HepG2 (cell line): ENCODE results near the gene P4HA3. TPM values are rescaled to one million over a fixed set of nuclear protein-coding genes. Genes with fewer than 3 reads are reported as not detected.
A peak's percentile ranks its signal among the peaks of the same experiment; 100 is the strongest.

Experiments used
- ATAC-seq: fragments of 200-7000 bp; cut with Tn5 transposase; 3 replicates; pipeline ENCODE4 v1.9.1; 2020; ENCODE audit warnings: mild to moderate bottlenecking, moderate library complexity
- BruUV-seq: library from RNA; stranded (reverse); fragments of 400-500 nt; replicated peaks from 2 replicates; lab custom pipeline; 2021; lab: Mats Ljungman, UMichigan
- CTCF ChIA-PET: fragments of 300-600 bp; formaldehyde crosslinking; extraction: SDS; loops from one replicate; lab custom pipeline; 2021; ENCODE audit warnings: low total read pairs, inconsistent platforms, low intra/inter-chr PET ratio; lab: Yijun Ruan, JAX
- POLR2A ChIA-PET: fragments of 350-600 bp; sonication (Branson Sonifier 250); formaldehyde crosslinking; loops from one replicate; lab custom pipeline; 2020; ENCODE audit warnings: antibody characterized with exemption, inconsistent platforms; lab: Yijun Ruan, JAX
- DNase-seq: peaks from one replicate; pipeline ENCODE4 v3.0.0-alpha.2; 2015; ENCODE audit warnings: low spot score
- FAIRE-seq: peaks from 3 replicates; lab custom pipeline; 2011; peaks lifted over from hg19 to GRCh38; lab: Jason Lieb, UNC
- H2AFZ ChIP-seq: one replicate; pipeline ENCODE4 v1.6.1; 2011; ENCODE audit warnings: low read length, inconsistent platforms
- H3K27ac ChIP-seq: fragments of 300-600 bp; 3 replicates; pipeline ENCODE4 v1.8.0; 2011; ENCODE audit warnings: mixed run types, mild to moderate bottlenecking, mixed read lengths, low read length, inconsistent platforms; ENCODE audit not compliant: insufficient read depth; ENCODE audit errors: extremely low read length
- H3K27me3 ChIP-seq, 2 experiments: fragments of 200-600 bp in 1 of 2; 2 replicates in 1 of 2; 3 replicates in 1 of 2; pipeline versions ENCODE4 v1.6.0 to v1.8.0; 2011; ENCODE audit warnings: low read length in 2 of 2, mild to moderate bottlenecking in 2 of 2, moderate library complexity in 2 of 2, inconsistent platforms in 1 of 2; ENCODE audit not compliant: insufficient read depth in 2 of 2, control insufficient read depth in 1 of 2
- H3K36me3 ChIP-seq, 2 experiments: fragments of 200-600 bp in 1 of 2; replicated peaks in 1 of 2; 2 replicates in 1 of 2; 3 replicates in 1 of 2; pipeline versions ENCODE4 v1.5.1 to v1.8.0; 2011; ENCODE audit warnings: low read length in 2 of 2, inconsistent platforms in 1 of 2; ENCODE audit not compliant: insufficient read depth in 2 of 2, control insufficient read depth in 1 of 2
- H3K4me1 ChIP-seq: 2 replicates; pipeline ENCODE4 v1.5.1; 2012; ENCODE audit warnings: low read length, inconsistent platforms; ENCODE audit not compliant: insufficient read depth
- H3K4me2 ChIP-seq: 2 replicates; pipeline ENCODE4 v1.6.0; 2011; ENCODE audit warnings: low read depth, low read length, inconsistent platforms
- H3K4me3 ChIP-seq, 3 experiments: fragments of 200-600 bp in 1 of 3; sonication (generic), shearing (Covaris generic) in 1 of 3; replicated peaks in 1 of 3; 2 replicates each; pipeline ENCODE4 v1.5.1; 2011 to 2016; ENCODE audit warnings: low read length in 3 of 3, inconsistent platforms in 2 of 3, low read depth in 2 of 3, mild to moderate bottlenecking in 2 of 3, control low read depth in 1 of 3, mixed read lengths in 1 of 3; ENCODE audit not compliant: insufficient read depth in 1 of 3
- H3K79me2 ChIP-seq: one replicate; pipeline ENCODE4 v1.6.1; 2011; ENCODE audit warnings: low read length, inconsistent platforms; ENCODE audit not compliant: insufficient read depth
- H3K9ac ChIP-seq: 2 replicates; pipeline ENCODE4 v1.6.0; 2011; ENCODE audit warnings: mild to moderate bottlenecking, low read depth, low read length, inconsistent platforms; ENCODE audit not compliant: insufficient read depth
- H3K9me3 ChIP-seq: 2 replicates; pipeline ENCODE4 v1.5.1; 2012; ENCODE audit warnings: mild to moderate bottlenecking, low read length
- H4K20me1 ChIP-seq: 2 replicates; pipeline ENCODE4 v1.6.0; 2011; ENCODE audit warnings: inconsistent platforms, mild to moderate bottlenecking, low read length, moderate library complexity; ENCODE audit not compliant: insufficient read depth
- CENPX ChIP-seq: sonication (generic); formaldehyde crosslinking; IDR thresholded peaks from 2 replicates; pipeline ENCODE4 v1.9.0; 2021; ENCODE audit warnings: mild to moderate bottlenecking, missing genetic modification reagents, moderate library complexity
- CREB1 ChIP-seq, 2 experiments: fragments of 450-650 bp in 1 of 2; IDR thresholded peaks; 2 replicates each; pipeline ENCODE4 v1.6.1; 2016 to 2017; ENCODE audit warnings: control low read depth in 1 of 2, mild to moderate bottlenecking in 1 of 2, missing compliant biosample characterization in 1 of 2, missing genetic modification characterization in 1 of 2
- HCFC1 ChIP-seq: fragments of 150-350 bp; IDR thresholded peaks from 2 replicates; pipeline ENCODE4 v1.6.1; 2014; ENCODE audit warnings: low read depth, low read length
- MXD4 ChIP-seq: IDR thresholded peaks from 2 replicates; pipeline ENCODE4 v1.6.1; 2016; ENCODE audit warnings: mild to moderate bottlenecking, missing biosample characterization, missing genetic modification reagents
- ZBTB7B ChIP-seq: sonication (generic); formaldehyde crosslinking; IDR thresholded peaks from 2 replicates; pipeline ENCODE4 v1.4.0; 2020; ENCODE audit warnings: missing genetic modification reagents
- ZMYM3 ChIP-seq: sonication (generic); formaldehyde crosslinking; IDR thresholded peaks from 2 replicates; pipeline ENCODE4 v1.5.1; 2020; ENCODE audit warnings: mild to moderate bottlenecking, missing genetic modification reagents
- ZNF616 ChIP-seq: sonication (generic); formaldehyde crosslinking; IDR thresholded peaks from 2 replicates; pipeline ENCODE4 v1.5.0; 2020; ENCODE audit warnings: low read depth, mild to moderate bottlenecking, missing genetic modification reagents
- WGBS: methylation state at CpG from one replicate; pipeline ENCODE4 v1.1.6; 2017; ENCODE audit warnings: low lambda C conversion rate; 5-methylcytosine and 5-hydroxymethylcytosine counted together
- in situ Hi-C: cut with HindIII; loops from 2 replicates; pipeline ENCODE4 v1.10.0; 2017; ENCODE audit warnings: low pct_unique_long_range_greater_than_20kb; ENCODE audit not compliant: extremely low pct_ligation_motif_present
- intact Hi-C: fragments of 100-400 bp; cut with micrococcal nuclease; formaldehyde crosslinking; loops from one replicate; pipeline ENCODE4 v1.10.0; 2022; ENCODE audit not compliant: unreplicated experiment
- polyA plus RNA-seq, 8 experiments: library from polyadenylated mRNA; depleted of rRNA in 3 of 8; stranded (reverse) in 7 of 8; unstranded in 1 of 8; fragments of >200 nt; fragmentation: Illumina TruSeq in 4 of 8; extraction: Trizol in 4 of 8; gene quantifications; 2 replicates each; pipeline versions ENCODE4 v1.2.1 to v1.2.3, GENCODE V29; 2011 to 2016; ENCODE audit warnings: low read depth in 4 of 8, missing spikeins in 1 of 8, mixed read lengths in 1 of 8; ENCODE audit not compliant: insufficient read depth in 1 of 8
- total RNA-seq, 5 experiments: library from RNA; depleted of rRNA; stranded (reverse); fragments of >200 nt; fragmentation: Illumina TruSeq; extraction: Trizol; gene quantifications; 2 replicates each; pipeline ENCODE4 v1.2.3, GENCODE V29; 2016; ENCODE audit warnings: low read depth in 1 of 5
- TF ChIP-seq, protein P1 (sequence below): IDR thresholded peaks from 2 replicates; pipeline ENCODE4 v1.6.1; 2016; ENCODE audit warnings: missing genetic modification reagents, missing compliant biosample characterization
- TF ChIP-seq, protein P2 (sequence below), 2 experiments: sonication (generic) in 1 of 2; formaldehyde crosslinking in 1 of 2; IDR thresholded peaks; 2 replicates each; pipeline versions ENCODE4 v1.6.1 to v1.9.0; 2014 to 2022; ENCODE audit warnings: antibody characterized with exemption in 1 of 2, borderline replicate concordance in 1 of 2, inconsistent platforms in 1 of 2, low read depth in 1 of 2, missing genetic modification reagents in 1 of 2
- TF ChIP-seq, protein P3 (sequence below): sonication (generic); formaldehyde crosslinking; IDR thresholded peaks from 2 replicates; pipeline ENCODE4 v1.4.0; 2020; ENCODE audit warnings: missing genetic modification reagents; ENCODE audit errors: not compliant biosample characterization

The P4HA3 gene
- total and polyA plus RNA-seq, 2 of the 13 experiments (the other 11 are each of a cell fraction or from before 2014, with no cell fraction given), result not detected

DNA sequence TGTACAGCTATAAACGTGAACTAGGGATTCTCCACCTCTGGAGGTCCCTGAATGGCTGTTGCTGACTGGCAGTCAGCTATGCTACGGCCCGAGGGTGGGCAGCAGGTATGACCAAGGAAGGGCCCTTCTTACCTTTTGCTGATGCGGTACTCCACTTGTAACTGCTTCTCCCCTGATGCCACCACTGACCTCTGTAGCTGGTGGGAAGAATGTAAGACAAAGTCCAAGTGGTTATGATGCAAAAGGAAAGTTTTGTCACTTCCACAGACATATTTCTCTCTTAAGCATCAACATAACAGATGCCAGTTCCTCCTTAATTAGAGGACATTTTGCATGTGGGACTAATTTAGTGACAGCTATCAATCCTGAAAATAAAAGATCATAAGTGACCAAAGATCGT lies 32.2 kb downstream of the P4HA3 start:
- CTCF ChIA-PET, result no interaction called here
- H4K20me1 ChIP-seq, result no peaks in the 10 kb centered on the region
- H3K79me2 ChIP-seq, result no peaks in the 10 kb centered on the region
- in situ Hi-C loops, result no loop called here
- intact Hi-C loops, result no loop called here
- 26% methylated on average over 5 of the region's 5 CpGs for WGBS
- ATAC-seq (no peak), DNase-seq (no peak), FAIRE-seq (no peak)
- no peaks in the 10 kb centered on the region for H3K4me1 ChIP-seq
- no peaks in the 10 kb centered on the region for H3K27me3 ChIP-seq
- H3K9me3 ChIP-seq, result no peaks in the 10 kb centered on the region
- no peak overlapping the region for H2AFZ ChIP-seq
- POLR2A ChIA-PET, result no interaction called here
- no peak overlapping the region for H3K9ac ChIP-seq
- no peak overlapping the region for H3K4me3 ChIP-seq
- H3K27ac ChIP-seq, result no peak overlapping the region
- no peaks in the 10 kb centered on the region for H3K36me3 ChIP-seq
- no peak for TF ChIP-seq ZNF616 (CRISPR knock-in tag)
- TF ChIP-seq ZMYM3 (CRISPR knock-in tag), result no peak
- no peak overlapping the region for H3K4me2 ChIP-seq
- no TSS peak for BruUV-seq

DNA sequence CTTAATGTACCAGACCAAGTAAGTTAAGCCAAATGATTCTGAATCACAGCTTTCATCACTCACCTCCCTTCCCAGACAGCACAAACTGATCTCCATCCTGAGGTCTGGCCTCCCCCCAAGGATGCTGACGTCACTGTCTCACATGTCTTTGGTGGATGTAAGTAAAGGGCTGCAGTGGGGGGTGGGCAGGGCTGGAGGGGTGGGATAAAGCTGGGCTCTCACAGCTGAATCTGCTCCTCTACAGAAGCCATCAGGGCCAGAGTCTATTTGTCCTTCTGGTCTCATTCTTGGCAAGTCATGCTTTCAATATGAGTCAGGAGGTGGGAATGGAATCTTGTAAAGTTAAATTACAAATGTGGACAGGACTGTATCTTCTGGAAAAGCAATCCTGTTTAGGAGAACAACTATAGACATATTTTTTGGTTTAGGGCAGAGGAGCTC lies 32.7 kb downstream of the P4HA3 start:
- DNase-seq (no peak), ATAC-seq (no peak)
- H2AFZ ChIP-seq, result no peak overlapping the region
- TF ChIP-seq ZBTB7B (CRISPR knock-in tag), result no peak
- no peak for TF ChIP-seq MXD4 (CRISPR knock-in tag)
- TF ChIP-seq HCFC1, result no peak
- TF ChIP-seq CREB1 (IDR thresholded peaks at IDR 0.05), result peak; percentile 87
- no peak for TF ChIP-seq CREB1 (CRISPR knock-in tag; IDR thresholded peaks at IDR 0.05)
- TF ChIP-seq, protein P1, sequence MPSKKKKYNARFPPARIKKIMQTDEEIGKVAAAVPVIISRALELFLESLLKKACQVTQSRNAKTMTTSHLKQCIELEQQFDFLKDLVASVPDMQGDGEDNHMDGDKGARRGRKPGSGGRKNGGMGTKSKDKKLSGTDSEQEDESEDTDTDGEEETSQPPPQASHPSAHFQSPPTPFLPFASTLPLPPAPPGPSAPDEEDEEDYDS (CRISPR knock-in tag), result no peak
- TF ChIP-seq, protein P2, sequence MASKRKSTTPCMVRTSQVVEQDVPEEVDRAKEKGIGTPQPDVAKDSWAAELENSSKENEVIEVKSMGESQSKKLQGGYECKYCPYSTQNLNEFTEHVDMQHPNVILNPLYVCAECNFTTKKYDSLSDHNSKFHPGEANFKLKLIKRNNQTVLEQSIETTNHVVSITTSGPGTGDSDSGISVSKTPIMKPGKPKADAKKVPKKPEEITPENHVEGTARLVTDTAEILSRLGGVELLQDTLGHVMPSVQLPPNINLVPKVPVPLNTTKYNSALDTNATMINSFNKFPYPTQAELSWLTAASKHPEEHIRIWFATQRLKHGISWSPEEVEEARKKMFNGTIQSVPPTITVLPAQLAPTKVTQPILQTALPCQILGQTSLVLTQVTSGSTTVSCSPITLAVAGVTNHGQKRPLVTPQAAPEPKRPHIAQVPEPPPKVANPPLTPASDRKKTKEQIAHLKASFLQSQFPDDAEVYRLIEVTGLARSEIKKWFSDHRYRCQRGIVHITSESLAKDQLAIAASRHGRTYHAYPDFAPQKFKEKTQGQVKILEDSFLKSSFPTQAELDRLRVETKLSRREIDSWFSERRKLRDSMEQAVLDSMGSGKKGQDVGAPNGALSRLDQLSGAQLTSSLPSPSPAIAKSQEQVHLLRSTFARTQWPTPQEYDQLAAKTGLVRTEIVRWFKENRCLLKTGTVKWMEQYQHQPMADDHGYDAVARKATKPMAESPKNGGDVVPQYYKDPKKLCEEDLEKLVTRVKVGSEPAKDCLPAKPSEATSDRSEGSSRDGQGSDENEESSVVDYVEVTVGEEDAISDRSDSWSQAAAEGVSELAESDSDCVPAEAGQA (IDR thresholded peaks at IDR 0.05; ENCODE audit: low read depth), result no peak
- TF ChIP-seq, protein P2 (CRISPR knock-in tag; IDR thresholded peaks at IDR 0.05; ENCODE audit: borderline replicate concordance), result no peak
- TF ChIP-seq CENPX, result no peak
- TF ChIP-seq, protein P3, sequence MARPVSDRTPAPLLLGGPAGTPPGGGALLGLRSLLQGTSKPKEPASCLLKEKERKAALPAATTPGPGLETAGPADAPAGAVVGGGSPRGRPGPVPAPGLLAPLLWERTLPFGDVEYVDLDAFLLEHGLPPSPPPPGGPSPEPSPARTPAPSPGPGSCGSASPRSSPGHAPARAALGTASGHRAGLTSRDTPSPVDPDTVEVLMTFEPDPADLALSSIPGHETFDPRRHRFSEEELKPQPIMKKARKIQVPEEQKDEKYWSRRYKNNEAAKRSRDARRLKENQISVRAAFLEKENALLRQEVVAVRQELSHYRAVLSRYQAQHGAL (CRISPR knock-in tag), result no peak

More for the DNA sequence above, 32.7 kb downstream of the P4HA3 start:
- no peaks in the 10 kb centered on the region for H3K79me2 ChIP-seq
- H3K4me1 ChIP-seq, result no peaks in the 10 kb centered on the region
- no peaks in the 10 kb centered on the region for H3K36me3 ChIP-seq
- no peaks in the 10 kb centered on the region for H4K20me1 ChIP-seq
- CTCF ChIA-PET, result no interaction called here
- no peak overlapping the region for H3K9ac ChIP-seq
- H3K4me3 ChIP-seq, result no peak overlapping the region
- FAIRE-seq, result no peak
- intact Hi-C loops, result no loop called here
- H3K4me2 ChIP-seq, result no peak overlapping the region
- H3K27me3 ChIP-seq, result no peaks in the 10 kb centered on the region
- in situ Hi-C loops, result no loop called here
- POLR2A ChIA-PET, result no interaction called here
- WGBS, result 0% methylated on average over 1 of the region's 1 CpG
- H3K9me3 ChIP-seq, result no peaks in the 10 kb centered on the region
- BruUV-seq, result no TSS peak
- no peak overlapping the region for H3K27ac ChIP-seq
